ENCODE measurements around the gene WNT8A. TPM values are rescaled to one million over a fixed set of nuclear protein-coding genes. Genes with fewer than 3 reads are reported as not detected.

WNT8A gene, protein sequence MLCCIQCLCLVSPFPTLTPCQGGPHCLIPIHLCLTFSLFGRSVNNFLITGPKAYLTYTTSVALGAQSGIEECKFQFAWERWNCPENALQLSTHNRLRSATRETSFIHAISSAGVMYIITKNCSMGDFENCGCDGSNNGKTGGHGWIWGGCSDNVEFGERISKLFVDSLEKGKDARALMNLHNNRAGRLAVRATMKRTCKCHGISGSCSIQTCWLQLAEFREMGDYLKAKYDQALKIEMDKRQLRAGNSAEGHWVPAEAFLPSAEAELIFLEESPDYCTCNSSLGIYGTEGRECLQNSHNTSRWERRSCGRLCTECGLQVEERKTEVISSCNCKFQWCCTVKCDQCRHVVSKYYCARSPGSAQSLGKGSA
- not detected in 2 replicates for total RNA-seq

DNA sequence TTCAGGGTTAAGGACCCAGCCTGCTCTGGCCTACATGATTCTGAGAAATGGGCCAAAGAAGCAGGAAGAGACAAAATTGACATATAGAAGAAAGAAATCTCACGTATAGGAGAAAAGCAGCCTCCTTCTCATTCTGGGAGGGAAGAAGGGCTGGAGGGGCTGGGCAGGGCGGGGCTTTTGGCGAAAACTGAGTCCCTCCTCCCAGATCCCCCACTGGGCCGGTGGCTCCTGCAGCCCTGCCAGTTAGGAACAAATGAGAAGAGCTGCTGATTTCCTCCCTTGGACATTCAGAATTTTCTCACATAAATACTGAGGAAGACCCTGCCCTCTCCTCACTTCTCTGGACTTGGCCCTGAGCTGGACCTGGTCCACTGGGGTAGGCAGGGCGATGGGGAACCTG lies at the start of gene WNT8A:
TSS of gene WNT8A (plus strand) at position 332 of the 400 bp plus-strand sequence. CDS start 95 bp downstream, outside the sequence.

DNA sequence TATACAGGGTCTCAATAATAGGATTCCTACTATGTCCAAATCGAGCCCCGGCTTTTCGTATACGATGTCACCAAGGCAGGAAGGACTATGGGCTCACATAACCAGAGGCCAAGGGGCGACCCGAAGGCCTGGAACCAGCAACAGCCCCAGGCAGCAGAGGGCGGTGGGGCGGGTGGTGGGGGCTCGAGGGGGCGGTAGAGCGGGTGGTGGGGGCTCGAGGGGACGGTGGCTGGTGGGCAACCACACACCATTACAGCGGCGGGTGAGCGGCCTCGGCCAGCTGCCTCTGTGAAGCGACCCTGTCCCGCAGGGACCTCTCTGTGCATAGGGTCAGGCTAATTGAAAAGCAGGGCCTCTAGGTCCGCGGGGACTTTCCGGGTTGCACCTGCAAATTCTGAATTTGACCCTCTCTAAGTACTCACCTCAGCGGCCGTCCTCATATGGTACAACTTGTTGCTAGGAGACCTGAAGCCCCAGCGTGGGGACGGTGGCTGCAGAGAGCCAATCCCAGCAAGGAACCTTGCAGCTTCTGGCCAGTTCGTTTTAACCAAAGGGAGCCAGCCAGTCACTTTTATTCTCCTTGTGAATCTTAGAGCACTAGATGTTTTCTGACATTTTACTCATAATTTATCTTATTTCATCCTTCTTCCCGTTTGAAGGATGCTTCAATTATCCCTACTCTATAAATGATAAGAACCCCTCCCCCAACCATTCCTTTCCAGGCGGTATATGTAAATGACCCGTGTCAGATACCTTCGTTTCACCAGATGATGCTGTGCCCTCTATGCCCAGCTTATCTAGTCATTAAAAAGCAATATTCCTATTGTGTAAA lies 55.3 kb downstream of the WNT8A start, which contains the start of gene NME5:
TSS of gene NME5 (minus strand) at position 480 of the 832 bp plus-strand sequence. CDS start 648 bp downstream, outside the sequence.

Other genes starting within 250 kb of the WNT8A start
- gene MYOT, start 216.2 kb upstream of the WNT8A start, total RNA-seq, result not detected in 2 replicates
- not detected in 2 replicates for gene PKD2L2, start 194.6 kb upstream of the WNT8A start, total RNA-seq
- 20.2 and 33.5 TPM in 2 replicates for gene FAM13B, start 51.0 kb upstream of the WNT8A start, total RNA-seq
- 2.6 and 2.8 TPM in 2 replicates for gene NME5, start 55.4 kb downstream of the WNT8A start, total RNA-seq
- gene BRD8, start 94.6 kb downstream of the WNT8A start, total RNA-seq, result 35.7 and 60.1 TPM in 2 replicates
- gene KIF20A, start 95.1 kb downstream of the WNT8A start, total RNA-seq, result 12.2 and 108 TPM in 2 replicates
- gene CDC23, start 129.3 kb downstream of the WNT8A start, total RNA-seq, result 23.8 and 25.0 TPM in 2 replicates
- gene GFRA3, start 190.6 kb downstream of the WNT8A start, total RNA-seq, result not detected in 2 replicates
- 0.66 and 13.7 TPM in 2 replicates for gene CDC25C, start 247.8 kb downstream of the WNT8A start, total RNA-seq